HepG2 (cell line): ENCODE results near the gene PTGR3. TPM values are rescaled to one million over a fixed set of nuclear protein-coding genes. Genes with fewer than 3 reads are reported as not detected.

ENCODE experiments used
- ATAC-seq: fragments of 200-7000 bp; cut with Tn5 transposase; 3 replicates; pipeline ENCODE4 v1.9.1; 2020; ENCODE audit warnings: mild to moderate bottlenecking, moderate library complexity
- BruUV-seq: library from RNA; stranded (reverse); fragments of 400-500 nt; replicated peaks from 2 replicates; lab custom pipeline; 2021; lab: Mats Ljungman, UMichigan
- CTCF ChIA-PET: fragments of 300-600 bp; formaldehyde crosslinking; extraction: SDS; loops from one replicate; lab custom pipeline; 2021; ENCODE audit warnings: low total read pairs, inconsistent platforms, low intra/inter-chr PET ratio; lab: Yijun Ruan, JAX
- POLR2A ChIA-PET: fragments of 350-600 bp; sonication (Branson Sonifier 250); formaldehyde crosslinking; loops from one replicate; lab custom pipeline; 2020; ENCODE audit warnings: antibody characterized with exemption, inconsistent platforms; lab: Yijun Ruan, JAX
- DNase-seq: peaks from one replicate; pipeline ENCODE4 v3.0.0-alpha.2; 2015; ENCODE audit warnings: low spot score
- FAIRE-seq: peaks from 3 replicates; lab custom pipeline; 2011; peaks lifted over from hg19 to GRCh38; lab: Jason Lieb, UNC
- H2AFZ ChIP-seq: one replicate; pipeline ENCODE4 v1.6.1; 2011; ENCODE audit warnings: low read length, inconsistent platforms
- H3K27ac ChIP-seq: fragments of 300-600 bp; 3 replicates; pipeline ENCODE4 v1.8.0; 2011; ENCODE audit warnings: mixed run types, mild to moderate bottlenecking, mixed read lengths, low read length, inconsistent platforms; ENCODE audit not compliant: insufficient read depth; ENCODE audit errors: extremely low read length
- H3K27me3 ChIP-seq, 2 experiments: fragments of 200-600 bp in 1 of 2; 2 replicates in 1 of 2; 3 replicates in 1 of 2; pipeline versions ENCODE4 v1.6.0 to v1.8.0; 2011; ENCODE audit warnings: low read length in 2 of 2, mild to moderate bottlenecking in 2 of 2, moderate library complexity in 2 of 2, inconsistent platforms in 1 of 2; ENCODE audit not compliant: insufficient read depth in 2 of 2, control insufficient read depth in 1 of 2
- H3K36me3 ChIP-seq, 2 experiments: fragments of 200-600 bp in 1 of 2; replicated peaks in 1 of 2; 2 replicates in 1 of 2; 3 replicates in 1 of 2; pipeline versions ENCODE4 v1.5.1 to v1.8.0; 2011; ENCODE audit warnings: low read length in 2 of 2, inconsistent platforms in 1 of 2; ENCODE audit not compliant: insufficient read depth in 2 of 2, control insufficient read depth in 1 of 2
- H3K4me1 ChIP-seq: 2 replicates; pipeline ENCODE4 v1.5.1; 2012; ENCODE audit warnings: low read length, inconsistent platforms; ENCODE audit not compliant: insufficient read depth
- H3K4me2 ChIP-seq: 2 replicates; pipeline ENCODE4 v1.6.0; 2011; ENCODE audit warnings: low read depth, low read length, inconsistent platforms
- H3K4me3 ChIP-seq, 3 experiments: fragments of 200-600 bp in 1 of 3; sonication (generic), shearing (Covaris generic) in 1 of 3; replicated peaks in 1 of 3; 2 replicates each; pipeline ENCODE4 v1.5.1; 2011 to 2016; ENCODE audit warnings: low read length in 3 of 3, inconsistent platforms in 2 of 3, low read depth in 2 of 3, mild to moderate bottlenecking in 2 of 3, control low read depth in 1 of 3, mixed read lengths in 1 of 3; ENCODE audit not compliant: insufficient read depth in 1 of 3
- H3K79me2 ChIP-seq: one replicate; pipeline ENCODE4 v1.6.1; 2011; ENCODE audit warnings: low read length, inconsistent platforms; ENCODE audit not compliant: insufficient read depth
- H3K9ac ChIP-seq: 2 replicates; pipeline ENCODE4 v1.6.0; 2011; ENCODE audit warnings: mild to moderate bottlenecking, low read depth, low read length, inconsistent platforms; ENCODE audit not compliant: insufficient read depth
- H3K9me3 ChIP-seq: 2 replicates; pipeline ENCODE4 v1.5.1; 2012; ENCODE audit warnings: mild to moderate bottlenecking, low read length
- H4K20me1 ChIP-seq: 2 replicates; pipeline ENCODE4 v1.6.0; 2011; ENCODE audit warnings: inconsistent platforms, mild to moderate bottlenecking, low read length, moderate library complexity; ENCODE audit not compliant: insufficient read depth
- CHCHD3 ChIP-seq: sonication (generic); formaldehyde crosslinking; IDR thresholded peaks from 2 replicates; pipeline ENCODE4 v1.8.0; 2022; ENCODE audit warnings: mild to moderate bottlenecking, missing genetic modification reagents, moderate library complexity
- ETV5 ChIP-seq: IDR thresholded peaks from 2 replicates; pipeline ENCODE4 v1.6.1; 2018; ENCODE audit warnings: missing biosample characterization, missing genetic modification reagents, inconsistent platforms, borderline replicate concordance
- FOXK2 ChIP-seq: fragments of 450-650 bp; IDR thresholded peaks from 2 replicates; pipeline ENCODE4 v1.6.1; 2016
- IKZF4 ChIP-seq: sonication (generic); formaldehyde crosslinking; IDR thresholded peaks from 2 replicates; pipeline ENCODE4 v1.5.1; 2020; ENCODE audit warnings: borderline replicate concordance, mild to moderate bottlenecking, low read depth, missing genetic modification reagents; ENCODE audit errors: not compliant biosample characterization
- NAIF1 ChIP-seq: sonication (generic); formaldehyde crosslinking; IDR thresholded peaks from 2 replicates; pipeline ENCODE4 v1.5.0; 2020; ENCODE audit warnings: mild to moderate bottlenecking, missing genetic modification reagents, borderline replicate concordance
- SRY ChIP-seq: sonication (generic); formaldehyde crosslinking; IDR thresholded peaks from 2 replicates; pipeline ENCODE4 v1.8.0; 2022; ENCODE audit warnings: mild to moderate bottlenecking, missing genetic modification reagents
- ZBTB8A ChIP-seq: sonication (generic); formaldehyde crosslinking; IDR thresholded peaks from 2 replicates; pipeline ENCODE4 v1.4.0; 2020; ENCODE audit warnings: mild to moderate bottlenecking, low read depth, missing genetic modification reagents, borderline replicate concordance
- ZFP36L2 ChIP-seq: sonication (generic); formaldehyde crosslinking; IDR thresholded peaks from 2 replicates; pipeline ENCODE4 v1.4.0; 2020; ENCODE audit warnings: missing genetic modification reagents
- ZNF232 ChIP-seq: sonication (generic); formaldehyde crosslinking; IDR thresholded peaks from 2 replicates; pipeline ENCODE4 v1.4.0; 2020; ENCODE audit warnings: missing genetic modification reagents, borderline replicate concordance
- ZNF75D ChIP-seq: sonication (generic); formaldehyde crosslinking; IDR thresholded peaks from 2 replicates; pipeline ENCODE4 v1.8.1; 2023; ENCODE audit warnings: missing genetic modification reagents, mild to moderate bottlenecking, borderline replicate concordance
- WGBS: methylation state at CpG from one replicate; pipeline ENCODE4 v1.1.6; 2017; ENCODE audit warnings: low lambda C conversion rate; 5-methylcytosine and 5-hydroxymethylcytosine counted together
- in situ Hi-C: cut with HindIII; loops from 2 replicates; pipeline ENCODE4 v1.10.0; 2017; ENCODE audit warnings: low pct_unique_long_range_greater_than_20kb; ENCODE audit not compliant: extremely low pct_ligation_motif_present
- intact Hi-C: fragments of 100-400 bp; cut with micrococcal nuclease; formaldehyde crosslinking; loops from one replicate; pipeline ENCODE4 v1.10.0; 2022; ENCODE audit not compliant: unreplicated experiment
- polyA plus RNA-seq, 8 experiments: library from polyadenylated mRNA; depleted of rRNA in 3 of 8; stranded (reverse) in 7 of 8; unstranded in 1 of 8; fragments of >200 nt; fragmentation: Illumina TruSeq in 4 of 8; extraction: Trizol in 4 of 8; gene quantifications; 2 replicates each; pipeline versions ENCODE4 v1.2.1 to v1.2.3, GENCODE V29; 2011 to 2016; ENCODE audit warnings: low read depth in 4 of 8, missing spikeins in 1 of 8, mixed read lengths in 1 of 8; ENCODE audit not compliant: insufficient read depth in 1 of 8
- total RNA-seq, 5 experiments: library from RNA; depleted of rRNA; stranded (reverse); fragments of >200 nt; fragmentation: Illumina TruSeq; extraction: Trizol; gene quantifications; 2 replicates each; pipeline ENCODE4 v1.2.3, GENCODE V29; 2016; ENCODE audit warnings: low read depth in 1 of 5
- TF ChIP-seq, protein P1 (sequence below): sonication (generic); formaldehyde crosslinking; IDR thresholded peaks from 2 replicates; pipeline ENCODE4 v1.4.0; 2020; ENCODE audit warnings: missing genetic modification reagents
- TF ChIP-seq, protein P2 (sequence below): sonication (generic); formaldehyde crosslinking; IDR thresholded peaks from 2 replicates; pipeline ENCODE4 v1.5.1; 2020; ENCODE audit warnings: mild to moderate bottlenecking, missing genetic modification reagents

The PTGR3 gene
- total and polyA plus RNA-seq, 2 of the 13 experiments (the other 11 are each of a cell fraction or from before 2014, with no cell fraction given), result 11.5 to 25.3 TPM

GRCh38 chr18:75216212-75216910, 7.4 kb upstream of the PTGR3 start:
- intact Hi-C loops, result no loop called here
- no TSS peak for BruUV-seq

More at GRCh38 chr18:75216212-75216910, 7.4 kb upstream of the PTGR3 start:
- FAIRE-seq, result no peak
- Histone ChIP-seq H3K9ac (no peak overlapping the region), H4K20me1 (no peaks in the 10 kb centered on the region), H3K27ac (no peak overlapping the region), H3K27me3 (no peaks in the 10 kb centered on the region), H3K4me3 (no peak overlapping the region), H3K36me3 (no peaks in the 10 kb centered on the region), H3K4me1 (peaks cover 91% of the 10 kb centered on the region), H3K9me3 (no peaks in the 10 kb centered on the region), H2AFZ (no peak overlapping the region), H3K79me2 (peaks cover 38% of the 10 kb centered on the region), H3K4me2 (0 out of 2 replicates have a peak overlapping the region, but pooled peaks have one; percentile 8)
- WGBS, result 95% methylated on average over 7 of the region's 7 CpGs
- no peak for TF ChIP-seq FOXK2
- TF ChIP-seq ZFP36L2 (CRISPR knock-in tag), result no peak
- no peak for TF ChIP-seq ZNF75D (CRISPR knock-in tag)
- TF ChIP-seq, protein P1, sequence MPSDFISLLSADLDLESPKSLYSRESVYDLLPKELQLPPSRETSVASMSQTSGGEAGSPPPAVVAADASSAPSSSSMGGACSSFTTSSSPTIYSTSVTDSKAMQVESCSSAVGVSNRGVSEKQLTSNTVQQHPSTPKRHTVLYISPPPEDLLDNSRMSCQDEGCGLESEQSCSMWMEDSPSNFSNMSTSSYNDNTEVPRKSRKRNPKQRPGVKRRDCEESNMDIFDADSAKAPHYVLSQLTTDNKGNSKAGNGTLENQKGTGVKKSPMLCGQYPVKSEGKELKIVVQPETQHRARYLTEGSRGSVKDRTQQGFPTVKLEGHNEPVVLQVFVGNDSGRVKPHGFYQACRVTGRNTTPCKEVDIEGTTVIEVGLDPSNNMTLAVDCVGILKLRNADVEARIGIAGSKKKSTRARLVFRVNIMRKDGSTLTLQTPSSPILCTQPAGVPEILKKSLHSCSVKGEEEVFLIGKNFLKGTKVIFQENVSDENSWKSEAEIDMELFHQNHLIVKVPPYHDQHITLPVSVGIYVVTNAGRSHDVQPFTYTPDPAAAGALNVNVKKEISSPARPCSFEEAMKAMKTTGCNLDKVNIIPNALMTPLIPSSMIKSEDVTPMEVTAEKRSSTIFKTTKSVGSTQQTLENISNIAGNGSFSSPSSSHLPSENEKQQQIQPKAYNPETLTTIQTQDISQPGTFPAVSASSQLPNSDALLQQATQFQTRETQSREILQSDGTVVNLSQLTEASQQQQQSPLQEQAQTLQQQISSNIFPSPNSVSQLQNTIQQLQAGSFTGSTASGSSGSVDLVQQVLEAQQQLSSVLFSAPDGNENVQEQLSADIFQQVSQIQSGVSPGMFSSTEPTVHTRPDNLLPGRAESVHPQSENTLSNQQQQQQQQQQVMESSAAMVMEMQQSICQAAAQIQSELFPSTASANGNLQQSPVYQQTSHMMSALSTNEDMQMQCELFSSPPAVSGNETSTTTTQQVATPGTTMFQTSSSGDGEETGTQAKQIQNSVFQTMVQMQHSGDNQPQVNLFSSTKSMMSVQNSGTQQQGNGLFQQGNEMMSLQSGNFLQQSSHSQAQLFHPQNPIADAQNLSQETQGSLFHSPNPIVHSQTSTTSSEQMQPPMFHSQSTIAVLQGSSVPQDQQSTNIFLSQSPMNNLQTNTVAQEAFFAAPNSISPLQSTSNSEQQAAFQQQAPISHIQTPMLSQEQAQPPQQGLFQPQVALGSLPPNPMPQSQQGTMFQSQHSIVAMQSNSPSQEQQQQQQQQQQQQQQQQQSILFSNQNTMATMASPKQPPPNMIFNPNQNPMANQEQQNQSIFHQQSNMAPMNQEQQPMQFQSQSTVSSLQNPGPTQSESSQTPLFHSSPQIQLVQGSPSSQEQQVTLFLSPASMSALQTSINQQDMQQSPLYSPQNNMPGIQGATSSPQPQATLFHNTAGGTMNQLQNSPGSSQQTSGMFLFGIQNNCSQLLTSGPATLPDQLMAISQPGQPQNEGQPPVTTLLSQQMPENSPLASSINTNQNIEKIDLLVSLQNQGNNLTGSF (CRISPR knock-in tag), result no peak
- no peak for TF ChIP-seq NAIF1 (CRISPR knock-in tag)
- TF ChIP-seq ZNF232 (CRISPR knock-in tag), result no peak
- no peak for TF ChIP-seq ETV5 (CRISPR knock-in tag)
- no peak for TF ChIP-seq IKZF4 (CRISPR knock-in tag)
- TF ChIP-seq ZBTB8A (CRISPR knock-in tag), result no peak
- no peak for TF ChIP-seq CHCHD3 (CRISPR knock-in tag)
- TF ChIP-seq, protein P2, sequence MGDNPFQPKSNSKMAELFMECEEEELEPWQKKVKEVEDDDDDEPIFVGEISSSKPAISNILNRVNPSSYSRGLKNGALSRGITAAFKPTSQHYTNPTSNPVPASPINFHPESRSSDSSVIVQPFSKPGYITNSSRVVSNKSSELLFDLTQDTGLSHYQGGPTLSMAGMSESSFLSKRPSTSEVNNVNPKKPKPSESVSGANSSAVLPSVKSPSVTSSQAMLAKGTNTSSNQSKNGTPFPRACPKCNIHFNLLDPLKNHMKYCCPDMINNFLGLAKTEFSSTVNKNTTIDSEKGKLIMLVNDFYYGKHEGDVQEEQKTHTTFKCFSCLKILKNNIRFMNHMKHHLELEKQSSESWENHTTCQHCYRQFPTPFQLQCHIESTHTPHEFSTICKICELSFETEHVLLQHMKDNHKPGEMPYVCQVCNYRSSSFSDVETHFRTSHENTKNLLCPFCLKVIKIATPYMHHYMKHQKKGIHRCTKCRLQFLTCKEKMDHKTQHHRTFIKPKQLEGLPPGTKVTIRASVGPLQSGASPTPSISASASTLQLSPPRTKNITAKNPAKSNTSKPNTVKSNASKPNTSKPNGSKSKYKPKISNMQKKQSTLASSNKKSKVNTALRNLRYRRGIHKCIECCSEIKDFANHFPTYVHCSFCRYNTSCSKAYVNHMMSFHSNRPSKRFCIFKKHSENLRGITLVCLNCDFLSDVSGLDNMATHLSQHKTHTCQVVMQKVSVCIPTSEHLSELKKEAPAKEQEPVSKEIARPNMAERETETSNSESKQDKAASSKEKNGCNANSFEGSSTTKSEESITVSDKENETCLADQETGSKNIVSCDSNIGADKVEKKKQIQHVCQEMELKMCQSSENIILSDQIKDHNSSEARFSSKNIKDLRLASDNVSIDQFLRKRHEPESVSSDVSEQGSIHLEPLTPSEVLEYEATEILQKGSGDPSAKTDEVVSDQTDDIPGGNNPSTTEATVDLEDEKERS, result no peak
- no peak for TF ChIP-seq SRY (CRISPR knock-in tag)
- DNase-seq, result no peak
- in situ Hi-C loops, result loop anchor here (25.0 kb wide), 1 partner anchor 929 kb away; the partner anchor contains the start of gene CYB5A
- ATAC-seq, result no peak
- CTCF ChIA-PET, result no interaction called here
- POLR2A ChIA-PET, result no interaction called here
